K562 (cell line): Measurements from ENCODE around the gene AASS.

Experiments used
- CEBPB ChIP-seq: fragments of 450-650 bp; IDR thresholded peaks from 2 replicates; pipeline ENCODE4 v1.6.1; 2016; ENCODE audit warnings: missing genetic modification characterization, missing compliant biosample characterization
- CREM ChIP-seq: IDR thresholded peaks from 2 replicates; pipeline ENCODE4 v1.6.1; 2014; ENCODE audit warnings: antibody characterized with exemption, low read depth
- CTCF ChIP-seq, 3 experiments: IDR thresholded peaks in 2 of 3; conservative IDR thresholded peaks in 1 of 3; 2 replicates each; pipeline ENCODE4 v1.5.1; 2011 to 2012; ENCODE audit warnings: low read length in 3 of 3, mild to moderate bottlenecking in 3 of 3, control low read depth in 2 of 3, improper control_type of control experiment in 1 of 3, inconsistent platforms in 1 of 3, low read depth in 1 of 3, mixed read lengths in 1 of 3, moderate library complexity in 1 of 3; ENCODE audit not compliant: insufficient read depth in 2 of 3
- FOSL1 ChIP-seq: fragments of 200-800 bp; sonication (Bioruptor generic); conservative IDR thresholded peaks from 2 replicates; pipeline ENCODE4 v1.6.1; 2016; ENCODE audit warnings: missing genetic modification characterization, missing compliant biosample characterization
- HMG20A ChIP-seq: fragments of 450-650 bp; formaldehyde crosslinking; conservative IDR thresholded peaks from 2 replicates; pipeline ENCODE4 v1.4.0; 2020; ENCODE audit warnings: mild to moderate bottlenecking, mixed read lengths
- MTA2 ChIP-seq: fragments of 450-650 bp; IDR thresholded peaks from 2 replicates; pipeline ENCODE4 v1.6.1; 2016; ENCODE audit warnings: low read depth
- REST ChIP-seq, 2 experiments: fragments of 450-650 bp; formaldehyde crosslinking in 1 of 2; IDR thresholded peaks; 2 replicates each; pipeline versions ENCODE4 v1.4.0 to v1.6.1; 2014 to 2020; ENCODE audit warnings: mild to moderate bottlenecking in 2 of 2, borderline replicate concordance in 1 of 2, low read depth in 1 of 2
- TAF1 ChIP-seq: IDR thresholded peaks from 2 replicates; pipeline ENCODE4 v1.6.1; 2011; ENCODE audit warnings: mild to moderate bottlenecking, low read length, moderate library complexity; ENCODE audit not compliant: insufficient read depth, control insufficient read depth, severe bottlenecking; ENCODE audit errors: extremely low read depth
- USF1 ChIP-seq: sonication (generic); formaldehyde crosslinking; IDR thresholded peaks from 2 replicates; pipeline ENCODE4 v1.9.0; 2022; ENCODE audit warnings: mild to moderate bottlenecking, missing genetic modification reagents
- ZBTB43 ChIP-seq: sonication (generic); formaldehyde crosslinking; IDR thresholded peaks from 2 replicates; pipeline ENCODE4 v1.8.0; 2023; ENCODE audit warnings: mild to moderate bottlenecking, missing genetic modification reagents
- ZNF12 ChIP-seq: sonication (generic); formaldehyde crosslinking; IDR thresholded peaks from 2 replicates; pipeline ENCODE4 v1.4.0; 2020; ENCODE audit warnings: mild to moderate bottlenecking, missing genetic modification reagents
- TF ChIP-seq, protein P1 (sequence below): sonication (generic); formaldehyde crosslinking; IDR thresholded peaks from 2 replicates; pipeline ENCODE4 v1.8.0; 2022; ENCODE audit warnings: mild to moderate bottlenecking, missing genetic modification reagents, borderline replicate concordance
- TF ChIP-seq, protein P2 (sequence below): sonication (generic); formaldehyde crosslinking; IDR thresholded peaks from 2 replicates; pipeline ENCODE4 v1.8.1; 2023; ENCODE audit warnings: missing genetic modification reagents, mild to moderate bottlenecking, borderline replicate concordance

DNA sequence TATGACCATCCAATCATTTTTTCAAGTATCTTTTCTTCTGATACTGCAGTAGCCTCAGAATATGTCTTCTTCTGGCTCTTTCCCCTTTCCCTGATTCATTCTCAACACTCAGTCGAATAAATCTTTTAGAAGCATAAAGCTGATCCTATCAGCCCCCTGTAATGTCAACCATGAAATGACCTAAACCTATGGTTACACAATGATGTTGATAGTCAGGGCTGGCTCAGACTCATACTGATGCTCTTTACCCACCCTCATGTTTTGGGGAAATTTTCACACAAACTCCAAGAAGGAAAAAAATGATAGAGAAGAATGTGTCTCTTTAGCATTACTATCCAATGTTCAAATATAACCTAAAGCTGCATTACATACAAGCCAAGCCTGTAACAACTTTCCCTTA is 76.0 kb downstream of the AASS start:
- no peak for TF ChIP-seq ZNF12 (CRISPR knock-in tag)
- TF ChIP-seq HMG20A, result no peak
- no peak for TF ChIP-seq FOSL1 (tag)
- TF ChIP-seq MTA2, result no peak
- no peak for TF ChIP-seq CREM
- no peak for TF ChIP-seq CTCF (IDR thresholded peaks at IDR 0.05 in 2 of 3, conservative IDR thresholded peaks at IDR 0.05 in 1 of 3; ENCODE audit: insufficient read depth in 2 of 3, low read depth in 1 of 3, low read length in 3 of 3)
- no peak for TF ChIP-seq USF1 (CRISPR knock-in tag)
- TF ChIP-seq, protein P1, sequence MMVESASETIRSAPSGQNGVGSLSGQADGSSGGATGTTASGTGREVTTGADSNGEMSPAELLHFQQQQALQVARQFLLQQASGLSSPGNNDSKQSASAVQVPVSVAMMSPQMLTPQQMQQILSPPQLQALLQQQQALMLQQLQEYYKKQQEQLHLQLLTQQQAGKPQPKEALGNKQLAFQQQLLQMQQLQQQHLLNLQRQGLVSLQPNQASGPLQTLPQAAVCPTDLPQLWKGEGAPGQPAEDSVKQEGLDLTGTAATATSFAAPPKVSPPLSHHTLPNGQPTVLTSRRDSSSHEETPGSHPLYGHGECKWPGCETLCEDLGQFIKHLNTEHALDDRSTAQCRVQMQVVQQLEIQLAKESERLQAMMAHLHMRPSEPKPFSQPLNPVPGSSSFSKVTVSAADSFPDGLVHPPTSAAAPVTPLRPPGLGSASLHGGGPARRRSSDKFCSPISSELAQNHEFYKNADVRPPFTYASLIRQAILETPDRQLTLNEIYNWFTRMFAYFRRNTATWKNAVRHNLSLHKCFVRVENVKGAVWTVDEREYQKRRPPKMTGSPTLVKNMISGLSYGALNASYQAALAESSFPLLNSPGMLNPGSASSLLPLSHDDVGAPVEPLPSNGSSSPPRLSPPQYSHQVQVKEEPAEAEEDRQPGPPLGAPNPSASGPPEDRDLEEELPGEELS (CRISPR knock-in tag), result no peak
- no peak for TF ChIP-seq TAF1
- no peak for TF ChIP-seq REST (IDR thresholded peaks at IDR 0.05; ENCODE audit: borderline replicate concordance)
- TF ChIP-seq REST (CRISPR knock-in tag; IDR thresholded peaks at IDR 0.05; ENCODE audit: low read depth), result no peak
- TF ChIP-seq, protein P2, sequence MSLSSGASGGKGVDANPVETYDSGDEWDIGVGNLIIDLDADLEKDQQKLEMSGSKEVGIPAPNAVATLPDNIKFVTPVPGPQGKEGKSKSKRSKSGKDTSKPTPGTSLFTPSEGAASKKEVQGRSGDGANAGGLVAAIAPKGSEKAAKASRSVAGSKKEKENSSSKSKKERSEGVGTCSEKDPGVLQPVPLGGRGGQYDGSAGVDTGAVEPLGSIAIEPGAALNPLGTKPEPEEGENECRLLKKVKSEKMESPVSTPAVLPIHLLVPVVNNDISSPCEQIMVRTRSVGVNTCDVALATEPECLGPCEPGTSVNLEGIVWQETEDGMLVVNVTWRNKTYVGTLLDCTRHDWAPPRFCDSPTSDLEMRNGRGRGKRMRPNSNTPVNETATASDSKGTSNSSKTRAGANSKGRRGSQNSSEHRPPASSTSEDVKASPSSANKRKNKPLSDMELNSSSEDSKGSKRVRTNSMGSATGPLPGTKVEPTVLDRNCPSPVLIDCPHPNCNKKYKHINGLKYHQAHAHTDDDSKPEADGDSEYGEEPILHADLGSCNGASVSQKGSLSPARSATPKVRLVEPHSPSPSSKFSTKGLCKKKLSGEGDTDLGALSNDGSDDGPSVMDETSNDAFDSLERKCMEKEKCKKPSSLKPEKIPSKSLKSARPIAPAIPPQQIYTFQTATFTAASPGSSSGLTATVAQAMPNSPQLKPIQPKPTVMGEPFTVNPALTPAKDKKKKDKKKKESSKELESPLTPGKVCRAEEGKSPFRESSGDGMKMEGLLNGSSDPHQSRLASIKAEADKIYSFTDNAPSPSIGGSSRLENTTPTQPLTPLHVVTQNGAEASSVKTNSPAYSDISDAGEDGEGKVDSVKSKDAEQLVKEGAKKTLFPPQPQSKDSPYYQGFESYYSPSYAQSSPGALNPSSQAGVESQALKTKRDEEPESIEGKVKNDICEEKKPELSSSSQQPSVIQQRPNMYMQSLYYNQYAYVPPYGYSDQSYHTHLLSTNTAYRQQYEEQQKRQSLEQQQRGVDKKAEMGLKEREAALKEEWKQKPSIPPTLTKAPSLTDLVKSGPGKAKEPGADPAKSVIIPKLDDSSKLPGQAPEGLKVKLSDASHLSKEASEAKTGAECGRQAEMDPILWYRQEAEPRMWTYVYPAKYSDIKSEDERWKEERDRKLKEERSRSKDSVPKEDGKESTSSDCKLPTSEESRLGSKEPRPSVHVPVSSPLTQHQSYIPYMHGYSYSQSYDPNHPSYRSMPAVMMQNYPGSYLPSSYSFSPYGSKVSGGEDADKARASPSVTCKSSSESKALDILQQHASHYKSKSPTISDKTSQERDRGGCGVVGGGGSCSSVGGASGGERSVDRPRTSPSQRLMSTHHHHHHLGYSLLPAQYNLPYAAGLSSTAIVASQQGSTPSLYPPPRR (CRISPR knock-in tag), result no peak
- no peak for TF ChIP-seq ZBTB43 (CRISPR knock-in tag)
- no peak for TF ChIP-seq CEBPB
